GM19372 (cell line): ENCODE data around the gene PHOX2A.

ENCODE experiments used
- ATAC-seq: cut with Tn5 transposase; IDR thresholded peaks from one replicate; pipeline ENCODE4 v1.9.1; 2021; ENCODE audit warnings: mild to moderate bottlenecking, low read depth, moderate library complexity; ENCODE audit not compliant: unreplicated experiment

Gene PHOX2A

DNA sequence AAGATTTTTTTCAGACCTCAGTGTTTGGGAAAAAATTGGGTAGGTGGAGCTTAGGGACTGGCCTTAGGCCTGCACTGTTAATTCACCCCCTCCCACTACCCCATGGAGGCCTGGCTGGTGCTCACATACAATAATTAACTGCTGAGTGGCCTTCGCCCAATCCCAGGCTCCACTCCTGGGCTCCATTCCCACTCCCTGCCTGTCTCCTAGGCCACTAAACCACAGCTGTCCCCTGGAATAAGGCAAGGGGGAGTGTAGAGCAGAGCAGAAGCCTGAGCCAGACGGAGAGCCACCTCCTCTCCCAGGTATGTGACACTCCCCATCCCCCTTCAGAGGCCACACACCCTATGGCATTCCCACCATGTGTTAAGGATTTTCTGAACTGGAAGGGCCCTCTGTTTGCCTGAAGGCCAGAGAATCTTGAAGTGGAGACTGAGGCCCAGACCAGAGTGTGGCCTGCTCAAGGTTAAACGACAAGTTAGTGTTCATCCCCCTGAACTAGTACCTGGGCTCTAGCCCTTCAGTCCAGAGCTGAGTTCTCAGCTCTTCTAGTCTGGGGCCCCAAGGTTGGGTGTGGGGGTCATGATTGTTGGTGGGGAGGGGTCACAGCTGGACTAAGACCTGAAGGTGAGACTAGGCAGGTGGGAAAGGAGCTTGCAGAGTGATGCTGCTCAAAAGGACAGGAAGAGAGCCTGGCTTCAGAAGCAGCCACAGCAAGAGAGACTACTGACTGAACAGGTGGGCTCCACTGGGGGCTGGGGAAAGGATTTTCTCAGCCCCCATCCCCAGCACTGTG, 54.3 kb downstream of the PHOX2A start:
- no peak for ATAC-seq
